GM21423 (cell line): Measurements from ENCODE around the gene SNX1.
"Not testable (repeated sequence)": the region's sequence is repeated elsewhere in the genome, so short reads cannot be mapped to it uniquely, and the experiment has no call there.

Experiments used
- ATAC-seq: cut with Tn5 transposase; IDR thresholded peaks from one replicate; pipeline ENCODE4 v1.9.1; 2021; ENCODE audit warnings: mild to moderate bottlenecking, moderate library complexity; ENCODE audit not compliant: unreplicated experiment

SNX1 gene

GRCh38 chr15:64112073-64112772 lies 16.4 kb downstream of the SNX1 start:
- ATAC-seq = no peak

GRCh38 chr15:64112904-64113303 lies 17.1 kb downstream of the SNX1 start:
- ATAC-seq = no peak

- ATAC-seq = no peak
Measured at GRCh38 chr15:64117759-64118487, 22.1 kb downstream of the SNX1 start.

GRCh38 chr15:64120322-64120721 lies 24.5 kb downstream of the SNX1 start:
- not testable (repeated sequence) for ATAC-seq

- ATAC-seq = no peak
Measured at GRCh38 chr15:64121614-64122013, 25.8 kb downstream of the SNX1 start.

GRCh38 chr15:64122444-64122843 lies 26.7 kb downstream of the SNX1 start:
- ATAC-seq = no peak

- ATAC-seq = no peak
Measured at GRCh38 chr15:64122936-64123351, 27.2 kb downstream of the SNX1 start.

GRCh38 chr15:64125978-64126377 lies 30.2 kb downstream of the SNX1 start:
- no peak for ATAC-seq

- no peak for ATAC-seq
Measured at GRCh38 chr15:64127521-64128270, 31.9 kb downstream of the SNX1 start.

GRCh38 chr15:64130159-64130558 lies 34.4 kb downstream of the SNX1 start:
- ATAC-seq = no peak

- ATAC-seq = no peak
Measured at GRCh38 chr15:64131547-64131946, 35.8 kb downstream of the SNX1 start.

GRCh38 chr15:64132217-64132616 lies 36.4 kb downstream of the SNX1 start:
- ATAC-seq = no peak

GRCh38 chr15:64133623-64134344 lies 38.0 kb downstream of the SNX1 start:
- no peak for ATAC-seq

GRCh38 chr15:64134345-64134829 lies 38.6 kb downstream of the SNX1 start:
- ATAC-seq = no peak

- no peak for ATAC-seq
Measured at GRCh38 chr15:64136347-64136746, 40.6 kb downstream of the SNX1 start.

GRCh38 chr15:64137226-64137833 lies 41.5 kb downstream of the SNX1 start:
- no peak for ATAC-seq

GRCh38 chr15:64138331-64138941 lies 42.7 kb downstream of the SNX1 start:
- ATAC-seq = no peak

GRCh38 chr15:64141798-64142512 lies 46.2 kb downstream of the SNX1 start:
- ATAC-seq = no peak

- no peak for ATAC-seq
Measured at GRCh38 chr15:64143276-64143675, 47.5 kb downstream of the SNX1 start.
